GM12865 (cell line): ENCODE data around the gene TMEM132A.

ENCODE experiments used
- DNase-seq: peaks from one replicate; pipeline ENCODE4 v3.0.0; 2010; ENCODE audit warnings: low read depth
- H3K4me3 ChIP-seq: 2 replicates; pipeline ENCODE4 v1.5.1; 2011; ENCODE audit warnings: mild to moderate bottlenecking, low read depth, low read length, control low read depth
- CTCF ChIP-seq: IDR thresholded peaks from 2 replicates; pipeline ENCODE4 v1.5.1; 2011; ENCODE audit warnings: low read length, control low read depth, low read depth, inconsistent platforms; ENCODE audit not compliant: insufficient read depth; ENCODE audit errors: missing control alignments

TMEM132A gene

DNA sequence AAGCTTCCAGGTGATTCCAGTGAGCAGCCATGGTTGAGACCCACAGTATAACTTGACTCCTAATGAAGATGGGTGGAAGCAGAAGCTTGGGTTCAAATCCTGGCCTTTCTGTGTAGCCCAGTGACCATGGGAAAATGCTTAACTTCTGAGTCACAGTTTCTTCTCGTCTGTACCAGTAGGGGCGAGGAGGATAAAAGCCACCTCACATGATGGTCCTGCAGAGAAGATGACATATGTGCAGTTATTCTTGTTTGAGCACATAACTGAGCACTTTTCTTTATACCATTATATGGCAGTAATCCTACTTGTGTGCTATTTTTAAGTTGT, 5.4 kb upstream of the TMEM132A start:
- no peak overlapping the region for H3K4me3 ChIP-seq
- no peak for TF ChIP-seq CTCF
- DNase-seq, result no peak

GRCh38 chr11:60919320-60919719, 4.9 kb upstream of the TMEM132A start:
- TF ChIP-seq CTCF, result no peak
- no peak overlapping the region for H3K4me3 ChIP-seq
- DNase-seq, result no peak

DNA sequence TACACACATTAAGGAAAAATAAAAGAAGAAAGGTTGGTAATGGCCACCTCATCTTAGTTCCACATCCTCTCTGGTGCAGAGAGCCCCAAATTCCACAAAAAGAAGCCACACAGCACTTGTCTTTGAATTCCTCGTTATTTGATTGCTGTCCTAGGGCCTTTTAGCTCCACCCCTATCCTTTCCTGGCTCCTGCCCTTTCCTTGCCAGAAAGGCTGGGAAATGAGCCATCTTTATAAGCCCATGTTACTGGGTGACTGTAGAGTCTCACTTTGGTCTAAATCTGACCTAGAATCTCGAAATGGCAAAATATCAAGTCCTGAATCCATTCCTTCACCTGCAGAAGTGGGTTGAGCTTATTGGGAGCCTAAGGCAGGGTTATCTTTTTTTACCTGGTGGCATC, 4.3 kb upstream of the TMEM132A start:
- H3K4me3 ChIP-seq, result no peak overlapping the region
- DNase-seq, result no peak
- no peak for TF ChIP-seq CTCF

- no peak overlapping the region for H3K4me3 ChIP-seq
- no peak for TF ChIP-seq CTCF
- DNase-seq, result no peak
Observed at GRCh38 chr11:60921259-60921658, 3.0 kb upstream of the TMEM132A start.

DNA sequence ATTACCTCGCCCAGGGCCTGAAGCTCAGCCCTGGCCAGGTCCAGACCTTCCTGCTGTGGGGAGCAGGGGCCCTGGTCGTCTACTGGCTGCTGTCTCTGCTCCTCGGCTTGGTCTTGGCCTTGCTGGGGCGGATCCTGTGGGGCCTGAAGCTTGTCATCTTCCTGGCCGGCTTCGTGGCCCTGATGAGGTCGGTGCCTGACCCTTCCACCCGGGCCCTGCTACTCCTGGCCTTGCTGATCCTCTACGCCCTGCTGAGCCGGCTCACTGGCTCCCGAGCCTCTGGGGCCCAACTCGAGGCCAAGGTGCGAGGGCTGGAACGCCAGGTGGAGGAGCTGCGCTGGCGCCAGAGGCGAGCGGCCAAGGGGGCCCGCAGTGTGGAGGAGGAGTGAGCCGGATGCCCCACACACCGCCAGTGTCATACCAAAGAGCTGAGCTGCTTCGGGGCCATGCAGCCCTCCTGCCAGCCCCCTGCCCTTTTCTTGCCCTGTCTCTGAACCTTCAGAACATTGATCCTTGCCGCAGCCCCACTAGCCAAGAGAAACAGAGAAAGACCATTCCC, 2.4 kb upstream of the TMEM132A start:
- TF ChIP-seq CTCF, result no peak
- H3K4me3 ChIP-seq, result no peak overlapping the region

DNA sequence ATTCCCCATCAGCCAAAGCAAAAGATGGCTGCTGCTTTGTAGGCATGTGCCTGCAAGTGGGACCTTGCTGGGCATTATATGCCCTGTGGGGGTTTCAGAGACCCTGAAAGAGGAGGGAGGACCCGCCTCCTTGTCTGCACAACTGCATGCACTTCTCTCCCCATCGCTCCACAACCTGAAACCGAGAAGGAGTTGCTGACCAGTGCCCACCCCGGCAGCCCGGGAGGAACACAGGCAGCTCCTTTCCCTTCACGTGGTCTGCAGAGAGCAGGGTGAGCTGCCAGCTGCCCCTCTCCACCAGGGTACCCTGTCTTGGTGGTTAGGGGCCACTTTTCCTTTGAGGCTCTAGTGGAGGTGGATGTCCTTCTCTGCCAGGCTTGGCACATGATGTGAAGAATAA, 1.4 kb upstream of the TMEM132A start:
- no peak for DNase-seq
- TF ChIP-seq CTCF, result no peak
- H3K4me3 ChIP-seq, result no peak overlapping the region

More for the DNA sequence above, 2.4 kb upstream of the TMEM132A start:
- DNase-seq, result no peak

GRCh38 chr11:60923326-60923725, 934 bp upstream of the TMEM132A start:
- H3K4me3 ChIP-seq, result no peak overlapping the region
- no peak for TF ChIP-seq CTCF
- no peak for DNase-seq
